ENCODE data around the gene B4GALT5.
A peak's percentile ranks its signal among the peaks of the same experiment; 100 is the strongest.

The B4GALT5 gene

DNA sequence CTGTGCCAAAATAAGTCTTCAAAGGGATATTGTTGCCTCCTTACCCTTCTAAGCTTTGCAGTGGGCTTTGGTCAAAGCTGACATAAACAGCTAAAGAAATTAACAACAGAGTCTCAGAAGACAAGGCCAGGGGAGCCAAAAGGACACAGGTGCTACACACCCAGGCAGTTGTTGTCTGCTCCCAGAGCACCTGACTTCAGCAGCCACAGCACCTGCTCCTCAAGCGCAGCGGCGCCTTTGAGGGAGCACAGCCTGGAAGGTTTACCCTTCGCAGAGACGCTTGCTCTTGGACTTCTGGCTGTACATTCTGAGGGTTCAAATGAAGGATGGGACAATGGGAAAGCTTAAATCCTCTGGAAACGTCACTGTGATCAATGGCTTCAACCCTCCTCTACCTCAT lies 16.6 kb downstream of the B4GALT5 start:
- Histone ChIP-seq H3K4me1 (ENCODE audit: insufficient read depth, poor library complexity, severe bottlenecking) (peaks cover 93% of the 10 kb centered on the region), H3K9me3 (ENCODE audit: severe bottlenecking) (no peaks in the 10 kb centered on the region), H3K27me3 (ENCODE audit: insufficient read depth, poor library complexity, severe bottlenecking) (no peaks in the 10 kb centered on the region), H3K27ac (ENCODE audit: poor library complexity, severe bottlenecking) (peak overlapping the region; percentile 0), H3K36me3 (ENCODE audit: low read depth) (peaks cover 12% of the 10 kb centered on the region), H3K4me3 (ENCODE audit: severe bottlenecking) (no peak overlapping the region)
- DNase-seq (ENCODE audit: low spot score), result no peak
- no peak for ATAC-seq (ENCODE audit: low read depth)
- TF ChIP-seq, protein P1, sequence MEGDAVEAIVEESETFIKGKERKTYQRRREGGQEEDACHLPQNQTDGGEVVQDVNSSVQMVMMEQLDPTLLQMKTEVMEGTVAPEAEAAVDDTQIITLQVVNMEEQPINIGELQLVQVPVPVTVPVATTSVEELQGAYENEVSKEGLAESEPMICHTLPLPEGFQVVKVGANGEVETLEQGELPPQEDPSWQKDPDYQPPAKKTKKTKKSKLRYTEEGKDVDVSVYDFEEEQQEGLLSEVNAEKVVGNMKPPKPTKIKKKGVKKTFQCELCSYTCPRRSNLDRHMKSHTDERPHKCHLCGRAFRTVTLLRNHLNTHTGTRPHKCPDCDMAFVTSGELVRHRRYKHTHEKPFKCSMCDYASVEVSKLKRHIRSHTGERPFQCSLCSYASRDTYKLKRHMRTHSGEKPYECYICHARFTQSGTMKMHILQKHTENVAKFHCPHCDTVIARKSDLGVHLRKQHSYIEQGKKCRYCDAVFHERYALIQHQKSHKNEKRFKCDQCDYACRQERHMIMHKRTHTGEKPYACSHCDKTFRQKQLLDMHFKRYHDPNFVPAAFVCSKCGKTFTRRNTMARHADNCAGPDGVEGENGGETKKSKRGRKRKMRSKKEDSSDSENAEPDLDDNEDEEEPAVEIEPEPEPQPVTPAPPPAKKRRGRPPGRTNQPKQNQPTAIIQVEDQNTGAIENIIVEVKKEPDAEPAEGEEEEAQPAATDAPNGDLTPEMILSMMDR (IDR thresholded peaks at IDR 0.05; ENCODE audit: poor library complexity, severe bottlenecking), result no peak

DNA sequence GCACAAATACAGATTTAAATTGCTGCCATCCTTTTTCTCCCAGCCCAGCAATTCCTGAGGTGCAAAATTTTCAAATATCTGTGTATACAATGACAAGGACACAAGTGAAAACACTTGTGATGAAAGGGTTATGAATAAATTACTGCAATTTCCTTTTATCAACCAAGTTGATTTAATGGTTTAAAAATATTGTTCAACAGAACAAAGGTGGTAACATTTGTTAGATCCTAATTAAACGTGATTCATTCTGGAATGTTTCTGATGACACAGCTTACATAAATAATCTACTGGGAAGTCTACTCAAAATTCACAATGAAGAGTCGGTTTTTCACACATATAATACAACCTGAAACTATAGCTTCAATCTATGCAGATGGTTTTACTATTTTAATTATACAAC lies 17.1 kb downstream of the B4GALT5 start:
- Histone ChIP-seq H3K4me1 (ENCODE audit: insufficient read depth, poor library complexity, severe bottlenecking) (peaks cover 93% of the 10 kb centered on the region), H3K4me3 (ENCODE audit: severe bottlenecking) (no peak overlapping the region), H3K27ac (ENCODE audit: poor library complexity, severe bottlenecking) (peak overlapping the region; percentile 0), H3K9me3 (ENCODE audit: severe bottlenecking) (no peaks in the 10 kb centered on the region), H3K27me3 (ENCODE audit: insufficient read depth, poor library complexity, severe bottlenecking) (no peaks in the 10 kb centered on the region), H3K36me3 (ENCODE audit: low read depth) (peaks cover 7% of the 10 kb centered on the region)
- DNase-seq (ENCODE audit: low spot score) (no peak), ATAC-seq (ENCODE audit: low read depth) (no peak)
- TF ChIP-seq, protein P1 (IDR thresholded peaks at IDR 0.05; ENCODE audit: poor library complexity, severe bottlenecking), result no peak

DNA sequence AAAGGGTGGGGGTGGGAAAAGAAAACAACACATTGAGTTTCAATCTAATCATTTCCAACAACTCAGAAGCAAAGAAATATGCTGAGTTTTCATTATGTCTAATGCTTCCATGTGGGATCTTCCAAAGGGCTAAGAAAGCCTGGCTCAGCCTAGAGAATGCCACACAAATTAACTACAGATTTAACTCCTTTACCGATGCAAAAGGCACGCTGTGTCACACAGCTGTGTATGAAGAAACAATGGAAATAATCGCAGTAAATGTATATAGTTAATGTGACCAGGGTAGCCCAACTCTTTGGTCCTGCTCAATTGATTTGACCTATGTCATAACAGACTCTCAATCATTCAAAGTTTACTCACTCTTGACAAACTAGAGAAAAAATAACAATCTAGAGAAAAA lies 17.8 kb downstream of the B4GALT5 start:
- DNase-seq (ENCODE audit: low spot score) (no peak), ATAC-seq (ENCODE audit: low read depth) (no peak)
- Histone ChIP-seq H3K36me3 (ENCODE audit: low read depth) (peaks cover 7% of the 10 kb centered on the region), H3K4me3 (ENCODE audit: severe bottlenecking) (no peak overlapping the region), H3K27me3 (ENCODE audit: insufficient read depth, poor library complexity, severe bottlenecking) (no peaks in the 10 kb centered on the region), H3K4me1 (ENCODE audit: insufficient read depth, poor library complexity, severe bottlenecking) (peaks cover 93% of the 10 kb centered on the region), H3K9me3 (ENCODE audit: severe bottlenecking) (no peaks in the 10 kb centered on the region), H3K27ac (ENCODE audit: poor library complexity, severe bottlenecking) (no peak overlapping the region)
- TF ChIP-seq, protein P1 (IDR thresholded peaks at IDR 0.05; ENCODE audit: poor library complexity, severe bottlenecking), result no peak

DNA sequence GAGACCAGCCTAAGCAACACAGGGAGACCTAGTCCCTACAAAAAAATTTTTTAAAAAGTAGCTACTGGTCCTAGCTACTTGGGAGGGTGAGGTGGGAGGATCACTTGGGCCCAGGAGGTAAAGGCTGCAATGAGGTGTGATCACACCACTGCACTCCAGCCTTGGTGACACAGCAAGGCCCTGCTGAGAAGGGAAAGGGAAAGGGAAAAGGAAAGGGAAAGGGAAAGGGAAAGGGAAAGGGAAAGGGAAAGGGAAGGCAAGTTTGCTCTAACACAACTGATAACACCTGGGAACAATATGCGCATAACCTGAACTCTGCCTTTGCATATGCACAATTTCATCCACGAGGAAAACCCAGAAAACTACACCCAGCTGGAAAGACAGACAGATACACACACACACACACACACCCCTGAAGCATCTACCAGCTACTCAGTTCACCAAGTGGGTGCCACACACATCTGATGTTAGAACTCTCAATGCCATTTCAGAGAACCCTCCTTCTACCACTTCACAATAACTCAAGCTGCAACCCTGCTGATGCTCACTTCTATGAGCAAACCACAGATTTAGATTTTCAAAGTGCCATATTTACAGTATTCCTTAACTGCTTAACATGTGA lies 19.1 kb downstream of the B4GALT5 start:
- ATAC-seq (ENCODE audit: low read depth), result no peak

More for the DNA sequence above, 19.1 kb downstream of the B4GALT5 start:
- DNase-seq (ENCODE audit: low spot score), result no peak
- Histone ChIP-seq H3K4me1 (ENCODE audit: insufficient read depth, poor library complexity, severe bottlenecking) (peaks cover 83% of the 10 kb centered on the region), H3K27me3 (ENCODE audit: insufficient read depth, poor library complexity, severe bottlenecking) (no peaks in the 10 kb centered on the region), H3K4me3 (ENCODE audit: severe bottlenecking) (no peak overlapping the region), H3K36me3 (ENCODE audit: low read depth) (no peaks in the 10 kb centered on the region), H3K27ac (ENCODE audit: poor library complexity, severe bottlenecking) (peak overlapping the region; percentile 15), H3K9me3 (ENCODE audit: severe bottlenecking) (no peaks in the 10 kb centered on the region)
- TF ChIP-seq, protein P1 (IDR thresholded peaks at IDR 0.05; ENCODE audit: poor library complexity, severe bottlenecking), result no peak
